HS-5 (cell line): ENCODE data around the gene MTCH1.

Source experiments
- DNase-seq: peaks from one replicate; pipeline ENCODE4 v3.0.0-alpha.2; 2012; ENCODE audit warnings: low read depth

MTCH1 gene, protein sequence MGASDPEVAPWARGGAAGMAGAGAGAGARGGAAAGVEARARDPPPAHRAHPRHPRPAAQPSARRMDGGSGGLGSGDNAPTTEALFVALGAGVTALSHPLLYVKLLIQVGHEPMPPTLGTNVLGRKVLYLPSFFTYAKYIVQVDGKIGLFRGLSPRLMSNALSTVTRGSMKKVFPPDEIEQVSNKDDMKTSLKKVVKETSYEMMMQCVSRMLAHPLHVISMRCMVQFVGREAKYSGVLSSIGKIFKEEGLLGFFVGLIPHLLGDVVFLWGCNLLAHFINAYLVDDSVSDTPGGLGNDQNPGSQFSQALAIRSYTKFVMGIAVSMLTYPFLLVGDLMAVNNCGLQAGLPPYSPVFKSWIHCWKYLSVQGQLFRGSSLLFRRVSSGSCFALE

DNA sequence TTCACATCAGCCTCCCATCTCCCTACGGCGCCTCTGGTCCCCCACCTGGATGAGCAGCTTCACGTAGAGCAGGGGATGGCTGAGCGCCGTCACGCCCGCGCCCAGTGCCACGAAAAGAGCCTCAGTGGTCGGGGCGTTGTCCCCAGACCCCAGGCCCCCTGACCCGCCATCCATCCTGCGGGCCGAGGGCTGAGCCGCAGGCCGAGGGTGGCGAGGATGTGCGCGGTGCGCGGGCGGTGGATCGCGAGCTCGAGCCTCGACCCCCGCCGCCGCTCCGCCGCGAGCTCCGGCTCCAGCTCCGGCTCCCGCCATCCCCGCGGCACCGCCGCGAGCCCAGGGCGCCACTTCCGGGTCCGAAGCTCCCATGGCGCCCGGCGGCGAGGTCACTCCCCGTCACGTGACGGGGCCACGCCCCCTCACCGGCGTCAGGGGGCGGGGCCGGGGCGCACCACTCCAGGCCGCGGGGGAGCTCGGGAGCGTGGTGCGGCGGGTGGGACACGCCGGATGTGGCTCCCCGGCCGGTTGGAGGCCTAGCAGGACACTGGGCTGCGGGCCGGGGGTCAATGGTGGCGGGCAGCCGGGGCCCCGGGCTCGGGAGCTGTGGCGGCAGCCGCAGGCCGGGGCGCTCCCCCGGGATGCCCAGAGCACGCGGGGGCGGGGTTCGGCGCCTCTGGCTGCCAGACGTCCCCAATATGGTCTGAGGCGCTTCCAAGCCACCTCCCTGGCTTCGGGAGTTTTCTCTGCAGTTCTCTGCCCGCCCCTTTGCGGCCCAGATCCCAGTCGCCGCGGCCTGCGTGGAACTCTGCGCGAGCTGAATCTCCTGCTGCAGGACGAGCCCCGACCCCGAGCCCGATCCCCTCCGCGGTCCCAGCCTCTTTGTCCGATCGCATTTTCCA is at the start of gene MTCH1:
Gene MTCH1, minus strand, starts transcription at position 389 of the 896 bp plus-strand sequence. Its CDS starts 23 bp downstream, at position 366.
- DNase-seq: peak; percentile 41

DNA sequence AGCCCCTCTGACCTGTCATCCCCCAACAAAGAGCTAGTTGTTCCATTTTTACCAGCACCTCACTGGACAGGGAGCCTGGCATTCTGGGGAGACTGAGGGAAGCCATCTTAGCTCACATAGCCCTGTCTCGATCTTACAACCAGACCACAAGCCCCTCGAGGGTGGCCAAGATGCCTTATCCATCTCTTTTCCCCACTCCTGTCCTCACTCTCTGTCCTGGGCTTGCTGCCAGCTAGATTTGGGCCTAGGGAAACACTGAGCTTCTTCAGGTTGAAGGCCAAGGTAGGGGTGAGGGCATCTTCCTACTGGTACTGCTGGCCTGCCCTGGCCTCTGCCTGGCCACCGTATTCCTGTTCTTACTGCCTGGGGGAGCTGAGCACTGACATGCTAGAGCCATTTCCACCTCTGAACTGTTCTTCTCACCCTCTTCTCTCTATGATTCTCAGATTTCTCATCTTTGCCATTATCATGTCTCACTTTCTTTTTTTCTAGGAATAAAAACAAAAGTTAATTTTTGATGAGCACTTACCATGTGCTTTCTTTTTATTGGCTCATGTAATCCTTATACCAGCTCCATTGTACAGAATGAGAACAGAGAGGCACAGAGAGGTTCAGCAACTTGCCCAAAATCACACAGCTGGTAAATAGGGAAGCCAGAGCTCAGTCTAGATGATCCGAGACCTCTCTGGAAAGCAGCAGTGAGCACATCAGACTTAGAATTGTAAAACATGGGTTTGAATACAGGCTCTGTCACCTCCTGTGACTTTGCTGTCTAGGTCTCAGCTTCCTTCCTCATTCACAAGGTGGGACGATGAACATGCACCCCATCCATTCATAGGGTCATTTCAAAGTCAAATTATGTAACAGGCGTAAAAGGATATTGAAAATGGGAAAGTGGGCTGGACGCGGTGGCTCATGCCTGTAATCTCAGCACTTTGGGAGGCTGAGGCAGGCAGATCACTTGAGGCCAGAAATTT is 48.1 kb upstream of the MTCH1 start:
- no peak for DNase-seq

DNA sequence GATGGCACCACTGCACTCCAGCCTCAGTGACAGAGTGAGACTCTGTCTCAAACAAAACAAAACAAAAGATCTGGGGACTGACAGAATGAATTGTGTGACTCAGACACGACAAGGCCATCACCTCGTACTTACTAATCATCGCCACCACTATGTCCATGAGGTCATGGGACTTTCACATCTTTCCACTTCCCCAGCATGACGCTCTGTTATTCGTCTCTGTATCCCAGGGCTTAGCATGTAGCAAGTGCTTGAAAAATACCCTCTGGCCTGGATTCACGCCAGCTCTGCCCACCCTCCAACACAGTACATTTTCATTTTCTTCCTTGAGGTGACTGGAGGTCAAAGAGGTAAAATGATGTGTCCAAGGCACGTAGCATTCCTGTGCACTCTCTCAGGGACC is 47.3 kb upstream of the MTCH1 start:
- DNase-seq: no peak

DNA sequence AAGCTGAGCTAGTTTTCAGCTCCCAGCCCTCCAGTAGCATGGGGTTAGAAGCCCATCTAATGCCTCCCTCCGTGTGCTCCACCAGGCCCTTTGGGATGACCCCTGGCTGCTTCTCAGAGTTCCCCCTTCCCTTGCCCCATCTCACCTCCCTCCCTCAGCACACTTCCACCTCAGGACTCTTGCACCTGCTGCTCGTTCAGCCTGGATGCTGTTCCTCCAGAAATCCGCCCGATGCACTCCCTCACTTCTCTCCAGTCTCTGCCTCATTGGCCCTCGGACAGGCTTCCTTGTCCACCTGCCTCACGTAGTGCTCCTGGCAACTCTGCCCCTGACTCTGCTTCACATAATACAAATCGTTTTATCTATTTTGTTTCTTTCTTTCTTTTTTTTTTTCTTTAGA is 46.2 kb upstream of the MTCH1 start:
- DNase-seq: no peak

DNA sequence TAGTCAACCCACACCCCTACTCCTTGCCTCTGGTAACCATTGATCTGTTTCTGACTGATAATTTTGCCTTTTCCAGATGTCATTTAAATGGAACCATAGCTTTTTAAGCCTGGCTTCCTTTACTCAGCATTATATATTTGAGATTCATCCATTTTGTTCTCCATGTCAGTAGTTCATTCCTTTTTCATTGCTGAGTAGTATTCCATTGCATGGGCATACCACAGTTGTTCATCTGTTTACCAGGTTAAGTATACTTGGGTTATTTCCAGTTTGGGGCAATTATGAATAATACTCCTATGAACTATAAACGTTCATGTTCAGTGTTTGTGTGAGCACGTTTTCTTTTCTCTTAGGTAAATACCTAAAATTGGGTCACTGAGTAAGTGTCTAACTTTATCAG is 44.6 kb upstream of the MTCH1 start:
- DNase-seq: no peak

DNA sequence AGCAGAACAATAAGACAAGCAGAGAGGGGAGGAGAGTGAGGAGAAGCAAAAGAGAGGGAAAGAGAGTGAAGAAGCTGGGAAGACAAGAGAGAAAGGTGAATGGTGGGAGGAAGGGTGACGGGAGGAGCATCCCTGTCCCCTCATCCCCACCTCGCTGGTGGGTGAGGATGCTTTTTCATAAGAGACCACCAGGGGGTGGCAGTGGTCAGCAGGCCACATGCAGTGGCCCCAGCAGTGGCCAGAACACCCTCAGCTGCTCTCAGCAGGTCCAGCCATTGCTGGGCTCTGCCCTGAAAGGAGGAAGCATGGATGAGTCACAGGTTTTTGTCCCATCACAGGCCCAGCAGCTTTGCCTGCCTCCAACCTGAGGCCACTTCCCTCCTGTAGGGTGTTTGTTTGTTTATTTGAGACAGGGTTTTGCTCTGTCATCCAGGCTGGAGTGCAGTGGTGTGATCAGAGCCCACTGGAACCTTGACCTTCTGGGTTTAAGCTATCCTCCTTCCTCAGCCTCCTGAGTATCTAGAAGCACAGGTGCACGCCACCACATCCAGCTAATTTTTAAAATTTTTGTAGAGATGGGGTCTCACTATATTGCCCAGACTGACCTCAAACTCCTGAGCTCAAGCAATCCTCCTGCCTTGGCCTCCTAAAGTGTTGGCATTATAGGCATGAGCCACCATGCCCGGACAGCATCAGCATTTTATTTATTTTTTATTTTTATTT is 43.4 kb upstream of the MTCH1 start:
- peak; percentile 49 for DNase-seq

DNA sequence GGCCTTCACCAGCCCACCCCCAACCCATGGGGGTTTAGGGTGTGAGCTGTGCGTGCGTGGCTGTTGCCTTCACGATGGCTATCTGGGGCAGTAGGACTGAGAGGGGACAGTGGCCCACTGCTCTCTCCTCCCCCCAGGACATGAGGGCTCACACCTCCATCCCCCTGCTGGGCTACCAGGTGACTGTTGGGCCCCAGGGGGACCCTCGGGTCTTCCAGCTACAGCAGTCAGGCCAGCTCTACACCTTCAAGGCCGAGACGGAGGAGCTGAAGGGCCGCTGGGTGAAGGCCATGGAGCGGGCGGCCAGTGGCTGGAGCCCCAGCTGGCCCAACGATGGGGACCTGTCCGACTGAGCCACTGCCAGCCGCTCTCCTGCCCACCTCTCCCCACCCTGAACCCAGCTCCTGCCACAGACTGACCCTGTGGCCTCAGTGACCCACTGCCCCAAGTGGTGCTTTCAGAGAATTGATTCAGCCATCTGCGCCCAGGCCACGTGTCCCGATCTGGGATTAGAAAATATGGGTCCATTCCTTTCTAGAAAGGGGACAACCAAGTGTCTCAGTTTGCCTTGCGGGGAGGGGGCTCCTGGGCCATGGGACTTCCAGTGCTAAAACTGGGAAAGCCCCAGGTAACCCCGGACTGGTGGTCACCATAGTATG is 41.9 kb upstream of the MTCH1 start:
- no peak for DNase-seq

DNA sequence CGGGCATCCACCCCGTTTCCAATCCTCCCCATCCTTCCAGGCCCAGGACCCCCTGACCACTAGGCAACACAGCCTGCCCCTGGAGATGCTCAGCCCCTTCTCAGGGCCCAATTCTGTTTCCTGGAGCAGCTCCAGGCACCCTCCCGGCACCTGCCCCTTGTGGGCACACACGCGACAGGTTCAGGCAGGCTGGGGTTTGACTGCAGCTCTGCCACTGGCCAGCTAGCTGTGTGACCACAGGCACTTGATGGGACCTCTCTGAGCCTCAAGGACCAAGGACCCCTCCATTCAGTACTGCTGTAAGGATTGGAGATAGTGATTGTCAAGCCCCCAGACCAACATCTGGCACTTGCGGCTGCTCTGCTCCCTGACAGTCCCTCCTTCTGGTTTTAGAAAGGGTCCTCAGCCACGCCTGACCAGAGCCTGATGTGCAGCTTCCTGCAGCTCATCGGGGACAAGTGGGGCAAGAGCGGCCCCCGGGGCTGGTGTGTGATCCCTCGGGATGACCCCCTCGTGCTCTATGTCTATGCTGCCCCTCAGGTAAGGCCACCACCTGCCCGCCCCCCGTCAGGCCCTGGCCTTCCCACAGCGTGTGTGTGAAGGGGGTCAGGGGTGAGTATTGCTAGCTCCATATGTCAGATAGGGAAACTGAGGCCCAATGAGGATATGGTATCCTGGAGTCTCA is 41.2 kb upstream of the MTCH1 start:
- DNase-seq: no peak

DNA sequence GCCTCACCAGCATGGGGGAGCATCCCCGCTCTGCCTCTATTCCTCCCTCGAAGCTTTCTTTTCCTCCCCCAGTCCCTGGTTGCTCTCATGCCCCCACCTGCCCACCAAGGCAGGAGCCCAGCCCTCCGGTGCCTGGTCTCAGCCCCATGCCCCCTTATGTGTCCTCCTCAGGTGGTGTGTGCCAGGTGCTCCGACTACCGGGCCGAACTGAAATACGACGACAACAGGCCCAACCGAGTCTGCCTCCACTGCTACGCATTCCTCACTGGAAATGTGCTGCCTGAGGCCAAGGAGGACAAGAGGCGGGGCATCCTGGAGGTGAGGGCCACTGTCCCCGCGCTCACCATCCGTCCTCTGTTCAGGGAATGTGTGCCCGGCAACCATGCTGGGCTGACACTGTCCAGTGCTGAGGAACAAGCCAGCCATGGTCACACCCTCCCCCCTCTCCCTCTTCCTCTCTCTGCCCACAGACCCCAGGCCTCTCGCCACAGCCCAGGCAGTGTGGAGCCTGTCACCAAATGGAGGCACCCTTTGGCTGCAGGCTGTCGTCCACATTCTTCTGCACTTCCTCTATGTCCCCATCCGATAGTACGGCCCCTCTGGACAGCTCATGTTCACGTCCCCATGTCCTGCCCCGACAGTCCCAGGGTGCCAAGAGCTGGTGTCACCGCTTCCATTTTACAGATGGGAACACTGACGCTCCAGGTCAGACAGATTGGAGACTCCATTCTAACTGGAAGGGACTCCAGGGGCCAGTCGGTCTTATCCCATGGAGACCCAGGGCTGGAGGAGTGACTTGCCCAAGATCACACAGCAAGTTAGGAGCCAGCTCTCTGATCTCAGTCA is 39.8 kb upstream of the MTCH1 start:
- DNase-seq: no peak

DNA sequence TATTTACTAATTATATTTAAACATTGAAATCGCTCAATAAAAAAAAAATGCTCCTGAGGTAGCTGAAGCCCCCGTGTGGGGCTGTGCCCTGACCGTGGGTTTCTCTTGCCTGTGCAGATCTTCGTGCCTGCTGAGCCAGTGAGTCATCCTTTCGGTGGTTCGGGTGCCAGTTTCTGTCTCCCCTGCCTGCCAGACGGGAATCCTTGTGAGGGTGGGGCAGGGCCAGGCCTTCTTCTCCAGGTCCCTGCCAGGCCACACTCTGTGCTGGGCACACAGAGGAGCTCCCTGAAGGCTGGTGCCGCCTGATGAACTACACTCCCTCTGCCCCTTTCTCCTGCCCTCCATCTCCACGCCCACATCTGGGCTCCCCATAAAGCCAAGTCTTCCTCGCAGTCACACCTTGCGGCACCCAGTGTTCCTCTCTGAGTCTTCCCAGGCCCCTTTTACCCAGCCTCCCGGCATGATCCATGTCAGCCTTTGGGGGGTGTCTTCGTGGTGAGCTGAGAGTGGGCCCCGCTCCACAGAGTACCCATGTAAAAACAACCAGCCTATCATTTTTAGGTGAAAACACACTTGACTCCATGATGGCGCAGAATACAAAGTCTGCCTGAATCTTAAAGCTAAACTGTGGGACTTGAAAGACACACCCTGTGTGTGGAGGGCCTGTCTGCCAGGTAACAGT is 38.8 kb upstream of the MTCH1 start:
- no peak for DNase-seq

DNA sequence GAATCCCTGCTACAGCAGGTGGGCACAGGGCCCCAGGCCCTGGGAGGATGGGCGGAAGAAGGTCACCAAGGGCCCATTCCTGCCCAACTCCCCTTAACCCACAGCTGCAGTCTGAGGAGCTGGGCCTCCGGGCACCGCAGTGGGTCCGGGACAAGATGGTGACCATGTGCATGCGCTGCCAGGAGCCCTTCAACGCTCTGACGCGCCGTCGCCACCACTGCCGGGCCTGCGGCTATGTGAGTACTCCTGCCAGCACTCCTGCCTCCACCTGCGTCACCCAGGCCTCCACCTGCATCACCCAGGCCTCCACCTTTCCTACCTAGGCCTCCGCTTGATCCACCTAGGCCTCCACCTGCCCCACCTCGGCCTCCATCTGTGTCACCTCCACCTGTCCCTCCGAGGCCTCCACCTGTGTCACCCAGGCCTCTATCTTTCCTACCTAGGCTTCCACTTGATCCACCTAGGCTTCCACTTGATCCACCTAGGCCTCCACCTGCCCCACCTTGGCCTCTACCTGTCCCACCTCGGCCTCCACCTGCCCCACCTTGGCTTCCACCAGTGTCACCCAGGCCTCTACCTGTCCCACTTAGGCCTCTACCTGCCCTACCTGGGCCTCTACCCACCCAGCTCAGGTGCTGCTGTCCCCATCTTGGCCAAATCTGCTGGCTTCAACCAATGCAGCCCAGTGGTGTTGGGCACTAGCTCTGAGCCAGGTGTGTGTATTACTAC is 36.3 kb upstream of the MTCH1 start:
- no peak for DNase-seq

DNA sequence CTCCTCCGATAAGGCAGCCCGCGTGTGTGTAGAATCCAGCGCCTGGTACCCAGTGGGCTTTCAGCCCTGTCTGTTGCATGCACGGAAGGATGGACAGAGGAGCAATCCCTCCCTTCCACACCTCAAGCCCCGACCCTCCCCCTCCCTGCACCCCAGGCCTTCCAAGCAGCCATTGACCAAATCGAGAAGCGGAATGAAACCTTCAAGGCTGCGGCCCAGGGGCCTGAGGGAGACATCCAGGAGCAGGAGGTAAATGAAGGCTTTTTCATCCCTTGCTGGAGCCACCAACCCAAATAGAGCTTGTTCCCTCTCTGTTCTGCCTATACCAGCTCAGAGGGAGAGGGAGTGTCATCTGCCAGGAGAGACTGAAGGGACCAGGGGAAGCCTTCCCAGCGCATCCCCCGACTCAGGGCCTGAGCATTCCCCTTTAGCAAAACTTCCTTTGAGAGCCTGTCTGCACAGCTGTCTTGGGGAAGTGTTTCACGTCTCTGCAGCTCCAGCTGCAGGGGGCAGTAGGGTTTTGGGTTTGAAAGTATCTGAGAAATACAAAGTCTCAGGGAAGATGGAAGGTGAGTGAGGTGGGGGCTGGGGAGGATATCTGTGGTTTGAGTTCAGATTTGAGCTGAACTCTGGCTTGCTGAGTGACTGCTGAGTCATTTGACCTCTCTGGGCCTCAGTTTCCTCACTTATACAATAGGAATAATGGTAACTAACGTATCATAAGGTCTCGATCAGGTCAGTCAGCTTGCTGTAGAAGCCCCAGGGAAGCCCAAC is 35.5 kb upstream of the MTCH1 start:
- peak; percentile 36 for DNase-seq

DNA sequence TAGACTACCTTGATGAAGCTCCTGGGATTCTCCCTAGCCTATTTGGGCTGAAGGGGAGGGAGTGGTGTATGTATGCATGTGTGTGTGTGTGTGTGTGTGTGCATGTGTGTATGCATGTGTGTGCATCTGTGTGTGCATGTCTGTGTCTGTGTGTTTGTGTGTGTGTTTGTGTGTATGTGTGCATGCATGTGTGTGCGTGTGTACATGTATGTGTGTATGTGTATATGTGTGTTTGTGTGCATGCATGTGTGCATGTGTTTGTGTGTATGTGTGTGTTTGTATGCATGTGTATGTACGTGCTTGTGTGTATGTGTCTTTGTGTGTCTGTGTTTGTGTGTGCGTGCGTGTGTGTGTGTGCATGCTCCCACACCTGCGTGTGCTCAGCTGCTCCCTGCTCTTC is 34.8 kb upstream of the MTCH1 start:
- no peak for DNase-seq

DNA sequence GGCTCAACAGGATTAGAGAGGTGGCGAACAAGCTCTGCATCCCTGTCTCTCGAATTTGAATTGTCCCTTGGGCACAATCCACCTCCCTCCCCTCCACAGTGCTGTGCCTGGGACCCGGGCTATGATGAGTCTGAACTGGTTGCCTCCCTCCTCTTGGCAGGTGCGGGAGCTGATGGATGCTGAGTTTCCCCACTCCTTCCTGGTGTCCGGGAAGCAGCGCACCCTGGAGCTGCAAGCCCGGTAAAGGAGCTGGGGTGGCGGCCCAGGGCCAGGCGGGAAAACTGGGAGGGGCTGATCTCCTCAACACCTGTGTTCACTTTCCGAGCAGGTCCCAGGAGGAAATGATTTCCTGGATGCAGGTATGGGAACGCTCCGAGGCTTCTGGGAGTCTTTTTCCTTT is 34.4 kb upstream of the MTCH1 start:
- no peak for DNase-seq

DNA sequence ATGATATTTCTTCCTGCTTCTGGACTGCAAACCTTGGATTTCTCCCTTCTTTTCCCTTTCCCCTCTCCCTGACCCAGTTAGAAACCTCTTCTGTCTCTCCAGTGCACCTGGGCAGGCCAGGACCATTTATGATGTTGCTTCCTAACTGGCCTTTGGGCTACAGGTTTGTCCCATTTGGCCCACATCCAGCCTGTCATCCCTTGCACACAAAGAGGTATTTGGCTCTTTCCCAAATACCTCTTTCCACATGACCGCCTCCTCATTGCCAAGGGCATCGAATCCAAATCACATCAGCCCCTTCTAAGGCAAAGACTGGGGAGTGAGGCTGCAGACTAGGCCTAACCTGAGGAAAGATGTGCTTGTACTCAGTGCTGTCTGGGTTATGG is 33.1 kb upstream of the MTCH1 start:
- DNase-seq: no peak

DNA sequence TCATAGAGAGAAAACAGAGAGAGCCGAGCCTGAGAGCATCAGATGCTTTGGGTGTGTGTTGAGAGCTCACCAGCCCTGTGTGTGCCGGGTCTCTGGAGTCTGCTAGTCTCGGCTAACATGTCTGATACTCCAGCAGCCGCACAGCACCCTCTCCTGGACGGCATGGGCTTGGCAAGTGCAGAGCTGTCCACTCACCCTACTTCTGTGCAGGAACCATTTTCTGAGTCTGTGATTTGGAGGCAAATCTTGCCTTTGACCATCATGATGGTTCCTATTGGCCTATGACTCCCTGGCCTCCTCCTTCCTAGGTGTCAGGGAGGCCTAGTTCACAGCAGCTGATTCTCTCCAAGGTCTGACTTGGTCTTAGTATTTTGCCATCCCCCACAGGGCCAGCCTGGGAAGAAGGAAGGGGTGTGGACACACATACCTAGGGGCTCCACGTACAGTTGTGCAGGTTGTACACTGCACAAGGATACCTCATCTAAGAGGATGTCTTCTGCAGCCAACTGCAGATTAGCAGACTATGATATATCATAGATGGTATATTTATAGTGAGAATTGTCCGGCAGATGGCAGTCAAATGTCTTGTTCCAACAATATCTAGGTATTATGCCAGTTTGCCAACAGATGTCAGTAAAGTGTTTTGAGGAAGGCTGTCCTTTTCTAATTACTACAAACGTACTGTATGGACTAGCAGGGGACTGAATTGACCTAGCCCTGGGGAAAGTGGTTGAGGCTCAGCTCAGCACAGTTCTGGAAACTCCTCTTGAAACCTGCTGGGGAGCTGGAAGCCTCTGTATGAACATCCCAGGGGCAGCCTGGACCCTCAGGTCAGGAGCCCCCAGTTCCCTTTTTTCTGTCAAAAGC is 32.4 kb upstream of the MTCH1 start:
- DNase-seq: peak; percentile 70
